Gastrocnemius medialis (tissue), 4 donors: ENCODE data around the gene SLC35G2.

Experiments
- CTCF ChIP-seq, 5 experiments: fragments of 450-650 bp in 3 of 5; fragments of 200-600 bp in 2 of 5; sonication (generic) in 2 of 5; IDR thresholded peaks in 4 of 5; conservative IDR thresholded peaks in 1 of 5; 1 replicate in 4 of 5; 2 replicates in 1 of 5; pipeline ENCODE4 v1.5.1; 2016 to 2019; ENCODE audit warnings: antibody characterized with exemption in 5 of 5, mild to moderate bottlenecking in 3 of 5, moderate library complexity in 3 of 5
- POLR2A ChIP-seq, 2 donors: fragments of 450-650 bp; IDR thresholded peaks; one replicate each; pipeline ENCODE4 v1.6.1; 2017; ENCODE audit warnings: antibody characterized with exemption in 2 of 2, mild to moderate bottlenecking in 2 of 2, moderate library complexity in 2 of 2

DNA sequence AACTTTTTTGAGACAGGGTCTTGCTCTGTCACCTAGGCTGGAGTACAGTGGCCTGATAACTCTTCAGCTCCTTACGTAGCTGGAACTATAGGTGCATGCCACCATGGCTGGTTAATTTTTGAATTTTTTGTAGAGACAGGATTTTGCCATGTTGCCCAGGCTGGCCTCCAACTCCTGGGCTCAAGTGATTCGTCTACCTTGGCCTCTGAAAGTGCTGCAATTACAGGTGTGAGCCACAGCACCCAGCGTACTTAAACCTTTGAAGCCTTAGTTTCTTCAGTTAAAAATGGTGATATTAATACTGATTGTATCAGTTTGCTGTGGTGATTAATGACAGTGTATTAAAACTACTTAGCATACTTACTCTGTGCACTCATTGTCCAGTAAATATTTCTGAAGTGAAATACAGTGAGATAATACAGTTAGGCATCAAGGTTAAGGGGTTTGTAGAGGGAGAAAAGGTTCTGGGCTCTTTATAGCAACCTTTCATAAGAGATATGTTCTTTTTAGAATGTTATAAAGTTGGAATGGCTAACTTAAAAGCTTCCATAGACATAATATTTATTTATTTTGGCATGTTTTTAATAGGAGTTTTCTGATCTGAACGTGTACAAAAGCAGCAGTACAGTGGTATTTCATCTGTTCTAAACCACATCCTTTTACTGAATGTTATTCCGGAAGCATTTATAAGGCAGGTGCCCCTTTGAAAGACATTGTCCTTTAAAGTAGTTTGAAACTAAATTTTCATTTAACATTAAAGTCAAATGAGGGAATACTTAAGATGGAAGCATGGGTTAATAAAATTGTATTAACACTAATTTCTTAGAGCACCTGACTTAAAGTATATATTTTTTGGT, 66.7 kb downstream of the SLC35G2 start:
- TF ChIP-seq CTCF (IDR thresholded peaks at IDR 0.05 in 4 of 5, conservative IDR thresholded peaks at IDR 0.05 in 1 of 5) (no peak), POLR2A (IDR thresholded peaks at IDR 0.05) (no peak)
